Occipital lobe (tissue), 2 donors: ENCODE data around the gene FGGY. TPM values are rescaled to one million over a fixed set of nuclear protein-coding genes. Genes with fewer than 3 reads are reported as not detected.

Experiments used
- small RNA-seq: library from RNA; depleted of rRNA; stranded (forward); fragments of <200 nt; gene quantifications from one replicate; pipeline ENCODE3, GENCODE V24; 2014
- total RNA-seq: library from RNA; depleted of rRNA; stranded (reverse); fragments of >200 nt; gene quantifications from one replicate; pipeline ENCODE4 v1.2.3, GENCODE V29; 2014

Gene FGGY
- total RNA-seq, 1 donor from 2014 or later: 24.2 TPM

Small RNA genes within 50 kb of the gene (small RNA-seq; reads per million reads assigned to genes)
- not detected for gene MIR4711
